Adrenal gland (tissue), 12 donors: Measurements from ENCODE around the gene TMEM229B. TPM values are rescaled to one million over a fixed set of nuclear protein-coding genes. Genes with fewer than 3 reads are reported as not detected.
"Not testable (repeated sequence)": the region's sequence is repeated elsewhere in the genome, so short reads cannot be mapped to it uniquely, and the experiment has no call there.

ENCODE experiments used
- DNase-seq, 7 donors: peaks; one replicate each; pipeline ENCODE4 v3.0.0-alpha.2; 2019 to 2020
- H3K27ac ChIP-seq, 5 donors: fragments of 200-600 bp; sonication (generic) in 4 of 5; 1 replicate in 3 of 5; 2 replicates in 2 of 5; pipeline versions ENCODE4 v1.5.1 to v1.8.0; 2016 to 2020; ENCODE audit warnings: mild to moderate bottlenecking in 1 of 5
- H3K27me3 ChIP-seq: fragments of 200-600 bp; 2 replicates; pipeline ENCODE4 v1.8.0; 2021
- H3K36me3 ChIP-seq, 2 donors: fragments of 200-600 bp; replicated peaks in 1 of 2; 1 replicate in 1 of 2; 2 replicates in 1 of 2; pipeline versions ENCODE4 v1.5.1 to v1.8.0; 2018 to 2022
- H3K4me1 ChIP-seq, 2 donors: fragments of 200-600 bp; replicated peaks in 1 of 2; 1 replicate in 1 of 2; 2 replicates in 1 of 2; pipeline versions ENCODE4 v1.5.1 to v1.8.0; 2018 to 2021
- H3K4me3 ChIP-seq, 4 donors: fragments of 200-600 bp; sonication (generic) in 3 of 4; one replicate each; pipeline ENCODE4 v1.5.1; 2016 to 2018
- H3K9me3 ChIP-seq, 3 donors: fragments of 200-600 bp; sonication (generic) in 1 of 3; replicated peaks in 1 of 3; 1 replicate in 2 of 3; 2 replicates in 1 of 3; pipeline versions ENCODE4 v1.5.1 to v1.8.0; 2016 to 2021
- CTCF ChIP-seq, 6 experiments: fragments of 450-650 bp in 4 of 6; fragments of 200-600 bp in 2 of 6; sonication (generic) in 1 of 6; IDR thresholded peaks; 1 replicate in 5 of 6; 2 replicates in 1 of 6; pipeline versions ENCODE4 v1.5.1 to v1.8.0; 2016 to 2021; ENCODE audit warnings: antibody characterized with exemption in 6 of 6, mild to moderate bottlenecking in 2 of 6, moderate library complexity in 1 of 6
- POLR2A ChIP-seq, 2 donors: fragments of 450-650 bp; IDR thresholded peaks; one replicate each; pipeline ENCODE4 v1.6.1; 2017; ENCODE audit warnings: antibody characterized with exemption in 2 of 2, mild to moderate bottlenecking in 2 of 2, moderate library complexity in 1 of 2
- WGBS, 4 donors: extraction: QIAGEN DNeasy Blood & Tissue Kit in 2 of 4; methylation state at CpG; one replicate each; pipeline versions ENCODE4 v1.1.5 to v1.1.7; 2013 to 2017; 5-methylcytosine and 5-hydroxymethylcytosine counted together
- intact Hi-C, 2 donors: fragments of 100-400 bp; cut with DNase I; formaldehyde crosslinking; loops; one replicate each; pipeline versions ENCODE4 v1.14.1 to v1.15.0; 2022 to 2023
- polyA plus RNA-seq, 3 donors: library from polyadenylated mRNA; stranded (reverse); fragments of 200-250 nt in 2 of 3; fragments of 350-450 nt in 1 of 3; fragmentation: Illumina TruSeq in 1 of 3; extraction: RNeasy Lipid Tissue Mini Kit (QIAGEN cat#74804) in 1 of 3; gene quantifications; one replicate each; pipeline ENCODE4 v1.2.3, GENCODE V29; 2013 to 2014
- total RNA-seq, 9 donors: library from RNA; depleted of rRNA in 4 of 9; stranded (reverse); fragments of >200 nt in 4 of 9; fragments of 120-200 nt in 1 of 9; fragmentation: NEBNext Ultra II Directional in 1 of 9; extraction: Animal tissue kit (Norgen Biotek cat#: 25700) in 1 of 9; gene quantifications; one replicate each; pipeline versions ENCODE4 v1.1.0 to v1.2.4, GENCODE V29; 2013 to 2023
- donor health status: healthy with polysubstance abuse.
- donor health status: Bipolar disorder and iron deficiency.
- donor health status: DM: yes; HTN: yes; CAD: no.
- donor health status: DM: no; HTN: no; CAD: no.
- donor health status: DM: no; HTN: no; CAD: no.
- donor health status: DM: yes; HTN: yes; CAD: no.

TMEM229B gene
- total and polyA plus RNA-seq, 12 donors: 5.7 to 63.9 (median 32.7) TPM

- H3K9me3 ChIP-seq: no peaks in the 10 kb centered on the region
- H3K27ac ChIP-seq: no peak overlapping the region
- TF ChIP-seq POLR2A (IDR thresholded peaks at IDR 0.05): no peak
- DNase-seq: no peak
- no peaks in the 10 kb centered on the region for H3K4me1 ChIP-seq
- H3K4me3 ChIP-seq: no peak overlapping the region
- intact Hi-C loops: no loop called here
- WGBS, 4 donors: 84 to 91% (median 87%) methylated on average over 5 of the region's 5 CpGs
- no peaks in the 10 kb centered on the region for H3K36me3 ChIP-seq
- no peaks in the 10 kb centered on the region for H3K27me3 ChIP-seq
Measured at GRCh38 chr14:67453575-67454300, 34.8 kb downstream of the TMEM229B start.

- H3K9me3 ChIP-seq, intact Hi-C loops, H3K27ac ChIP-seq, DNase-seq, H3K36me3 ChIP-seq, H3K27me3 ChIP-seq, H3K4me1 ChIP-seq, H3K4me3 ChIP-seq: not testable (repeated sequence)
- WGBS, 4 donors: 80 to 84% (median 83%) methylated on average over 5 to 6 of the region's 6 CpGs
Measured at GRCh38 chr14:67451667-67452066, 36.9 kb downstream of the TMEM229B start.

- no peak overlapping the region for H3K4me3 ChIP-seq
- H3K27ac ChIP-seq: no peak overlapping the region
- no peaks in the 10 kb centered on the region for H3K4me1 ChIP-seq
- no peaks in the 10 kb centered on the region for H3K36me3 ChIP-seq
- intact Hi-C loops: no loop called here
- no peaks in the 10 kb centered on the region for H3K27me3 ChIP-seq
- TF ChIP-seq CTCF (IDR thresholded peaks at IDR 0.05): no peak
- TF ChIP-seq POLR2A (IDR thresholded peaks at IDR 0.05): no peak
- no peak for DNase-seq
- no peaks in the 10 kb centered on the region for H3K9me3 ChIP-seq
- WGBS, 4 donors: 83 to 90% (median 85%) methylated on average over 2 of the region's 2 CpGs
Measured at GRCh38 chr14:67449096-67449495, 39.4 kb downstream of the TMEM229B start.

- TF ChIP-seq POLR2A (IDR thresholded peaks at IDR 0.05): no peak
- no peak for TF ChIP-seq CTCF (IDR thresholded peaks at IDR 0.05)
- Histone ChIP-seq H3K4me1 (no peaks in the 10 kb centered on the region), H3K27me3 (no peaks in the 10 kb centered on the region), H3K9me3 (no peaks in the 10 kb centered on the region), H3K36me3 (no peaks in the 10 kb centered on the region), H3K4me3 (no peak overlapping the region), H3K27ac (no peak overlapping the region)
- intact Hi-C loops: no loop called here
- WGBS, 4 donors: 79 to 100% (median 84%) methylated on average over 1 of the region's 1 CpG
- no peak for DNase-seq
Measured at GRCh38 chr14:67447033-67447381, 41.5 kb downstream of the TMEM229B start.

- H3K36me3 ChIP-seq: no peaks in the 10 kb centered on the region
- no peaks in the 10 kb centered on the region for H3K4me1 ChIP-seq
- H3K27me3 ChIP-seq: no peaks in the 10 kb centered on the region
- no peaks in the 10 kb centered on the region for H3K9me3 ChIP-seq
- 58 to 76% (median 71%) methylated on average over 7 to 8 of the region's 8 CpGs for WGBS, 4 donors
- no peak for TF ChIP-seq CTCF (IDR thresholded peaks at IDR 0.05)
- no peak for TF ChIP-seq POLR2A (IDR thresholded peaks at IDR 0.05)
- intact Hi-C loops: no loop called here
- no peak overlapping the region for H3K27ac ChIP-seq
- H3K4me3 ChIP-seq: no peak overlapping the region
- peak in 1 of 7 donors; percentile 23 for DNase-seq
Measured at GRCh38 chr14:67446371-67447032, 42.0 kb downstream of the TMEM229B start.
